Vagina (tissue), 2 donors: Measurements from ENCODE around the gene RANBP3. TPM values are rescaled to one million over a fixed set of nuclear protein-coding genes. Genes with fewer than 3 reads are reported as not detected.

Experiments
- DNase-seq, 2 donors: peaks; one replicate each; pipeline ENCODE4 v3.0.0-alpha.2; 2017; ENCODE audit errors: extremely low spot score in 2 of 2
- H3K27ac ChIP-seq: fragments of 200-600 bp; sonication (generic); one replicate; pipeline ENCODE4 v1.5.1; 2019
- H3K27me3 ChIP-seq: fragments of 200-600 bp; sonication (generic); one replicate; pipeline ENCODE4 v1.5.1; 2019
- H3K36me3 ChIP-seq, 2 donors: fragments of 200-600 bp; sonication (generic); one replicate each; pipeline ENCODE4 v1.5.1; 2017 to 2019
- H3K4me1 ChIP-seq: fragments of 200-600 bp; sonication (generic); one replicate; pipeline ENCODE4 v1.5.1; 2019
- H3K4me3 ChIP-seq, 2 donors: fragments of 200-600 bp; sonication (generic); 1 replicate in 1 of 2; 2 replicates in 1 of 2; pipeline ENCODE4 v1.5.1; 2016 to 2019
- H3K9me3 ChIP-seq: fragments of 200-600 bp; sonication (generic); one replicate; pipeline ENCODE4 v1.5.1; 2019
- POLR2A ChIP-seq, 2 donors: fragments of 450-650 bp; IDR thresholded peaks; one replicate each; pipeline ENCODE4 v1.6.1; 2017; ENCODE audit warnings: antibody characterized with exemption in 2 of 2, mild to moderate bottlenecking in 2 of 2, moderate library complexity in 2 of 2
- POLR2AphosphoS5 ChIP-seq, 2 donors: sonication (generic); formaldehyde crosslinking; IDR thresholded peaks; one replicate each; pipeline ENCODE4 v1.9.0; 2017; ENCODE audit warnings: antibody characterized with exemption in 2 of 2, mild to moderate bottlenecking in 2 of 2, low read depth in 1 of 2; ENCODE audit not compliant: insufficient read depth in 1 of 2
- intact Hi-C: fragments of 100-400 bp; cut with DNase I; formaldehyde crosslinking; loops from one replicate; pipeline ENCODE4 v1.15.1; 2023
- total RNA-seq: library from RNA; depleted of rRNA; stranded (reverse); fragments of >200 nt; gene quantifications from one replicate; pipeline ENCODE4 v1.2.3, GENCODE V29; 2016
- TF ChIP-seq, protein P1 (sequence below), 3 experiments: fragments of 450-650 bp in 2 of 3; fragments of 200-600 bp in 1 of 3; sonication (generic) in 1 of 3; IDR thresholded peaks; one replicate each; pipeline ENCODE4 v1.5.1; 2017 to 2019; ENCODE audit warnings: antibody characterized with exemption in 3 of 3, mild to moderate bottlenecking in 2 of 3, moderate library complexity in 2 of 3

The RANBP3 gene
- total RNA-seq, 1 donor from 2014 or later: 110 TPM

GRCh38 chr19:6012426-6013170 is 34.7 kb upstream of the RANBP3 start:
- Histone ChIP-seq H3K27ac (no peak overlapping the region), H3K9me3 (no peaks in the 10 kb centered on the region), H3K4me1 (no peaks in the 10 kb centered on the region), H3K4me3 (no peak overlapping the region), H3K36me3 (peaks cover 0 to 5% of the 10 kb centered on the region in 2 donors), H3K27me3 (no peaks in the 10 kb centered on the region)
- TF ChIP-seq POLR2A (IDR thresholded peaks at IDR 0.05) (no peak), POLR2AphosphoS5 (IDR thresholded peaks at IDR 0.05; ENCODE audit: insufficient read depth in 1 of 2, low read depth in 1 of 2) (no peak)
- TF ChIP-seq, protein P1, sequence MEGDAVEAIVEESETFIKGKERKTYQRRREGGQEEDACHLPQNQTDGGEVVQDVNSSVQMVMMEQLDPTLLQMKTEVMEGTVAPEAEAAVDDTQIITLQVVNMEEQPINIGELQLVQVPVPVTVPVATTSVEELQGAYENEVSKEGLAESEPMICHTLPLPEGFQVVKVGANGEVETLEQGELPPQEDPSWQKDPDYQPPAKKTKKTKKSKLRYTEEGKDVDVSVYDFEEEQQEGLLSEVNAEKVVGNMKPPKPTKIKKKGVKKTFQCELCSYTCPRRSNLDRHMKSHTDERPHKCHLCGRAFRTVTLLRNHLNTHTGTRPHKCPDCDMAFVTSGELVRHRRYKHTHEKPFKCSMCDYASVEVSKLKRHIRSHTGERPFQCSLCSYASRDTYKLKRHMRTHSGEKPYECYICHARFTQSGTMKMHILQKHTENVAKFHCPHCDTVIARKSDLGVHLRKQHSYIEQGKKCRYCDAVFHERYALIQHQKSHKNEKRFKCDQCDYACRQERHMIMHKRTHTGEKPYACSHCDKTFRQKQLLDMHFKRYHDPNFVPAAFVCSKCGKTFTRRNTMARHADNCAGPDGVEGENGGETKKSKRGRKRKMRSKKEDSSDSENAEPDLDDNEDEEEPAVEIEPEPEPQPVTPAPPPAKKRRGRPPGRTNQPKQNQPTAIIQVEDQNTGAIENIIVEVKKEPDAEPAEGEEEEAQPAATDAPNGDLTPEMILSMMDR (IDR thresholded peaks at IDR 0.05): no peak
- DNase-seq: no peak
- intact Hi-C loops: no loop called here

GRCh38 chr19:6011794-6012193 is 33.9 kb upstream of the RANBP3 start:
- H3K4me3 ChIP-seq: no peak overlapping the region
- TF ChIP-seq, protein P1 (IDR thresholded peaks at IDR 0.05): no peak
- TF ChIP-seq POLR2A (IDR thresholded peaks at IDR 0.05): no peak
- TF ChIP-seq POLR2AphosphoS5 (IDR thresholded peaks at IDR 0.05; ENCODE audit: insufficient read depth in 1 of 2, low read depth in 1 of 2): no peak
- H3K27ac ChIP-seq: no peak overlapping the region
- DNase-seq: no peak
- no peaks in the 10 kb centered on the region for H3K4me1 ChIP-seq
- H3K36me3 ChIP-seq: peaks cover 0 to 14% of the 10 kb centered on the region in 2 donors
- H3K27me3 ChIP-seq: no peaks in the 10 kb centered on the region
- H3K9me3 ChIP-seq: no peaks in the 10 kb centered on the region
- intact Hi-C loops: no loop called here

DNA sequence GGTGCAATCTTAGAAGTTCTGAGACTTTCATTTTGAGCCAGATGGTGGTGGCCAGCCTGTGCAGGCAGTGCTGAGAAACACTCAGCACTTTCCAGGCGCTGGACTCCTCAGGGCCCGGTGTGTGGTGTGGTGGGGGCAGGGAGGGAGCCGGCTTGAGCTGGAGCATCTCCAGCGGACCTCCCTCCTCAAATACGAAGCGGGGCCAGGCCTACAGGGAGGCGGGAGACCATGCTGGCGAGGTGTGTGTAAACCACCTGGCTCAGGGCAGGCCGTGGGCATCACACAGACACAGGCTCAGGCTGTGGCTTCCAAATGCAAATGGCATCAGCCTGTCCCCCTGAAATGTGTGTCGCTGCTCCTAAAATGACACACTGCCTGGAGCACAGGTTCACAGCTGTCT is 33.3 kb upstream of the RANBP3 start:
- H3K9me3 ChIP-seq: no peaks in the 10 kb centered on the region
- H3K4me1 ChIP-seq: no peaks in the 10 kb centered on the region
- H3K27ac ChIP-seq: no peak overlapping the region
- no peak for DNase-seq
- TF ChIP-seq, protein P1 (IDR thresholded peaks at IDR 0.05): no peak
- TF ChIP-seq POLR2A (IDR thresholded peaks at IDR 0.05) (no peak), POLR2AphosphoS5 (IDR thresholded peaks at IDR 0.05; ENCODE audit: insufficient read depth in 1 of 2, low read depth in 1 of 2) (no peak)
- H3K27me3 ChIP-seq: no peaks in the 10 kb centered on the region
- intact Hi-C loops: no loop called here
- peaks cover 0 to 15% of the 10 kb centered on the region in 2 donors for H3K36me3 ChIP-seq
- H3K4me3 ChIP-seq: no peak overlapping the region

GRCh38 chr19:6010107-6010506 is 32.2 kb upstream of the RANBP3 start:
- Histone ChIP-seq H3K27ac (no peak overlapping the region), H3K9me3 (no peaks in the 10 kb centered on the region), H3K27me3 (no peaks in the 10 kb centered on the region), H3K4me3 (no peak overlapping the region), H3K36me3 (peaks cover 0 to 26% of the 10 kb centered on the region in 2 donors), H3K4me1 (no peaks in the 10 kb centered on the region)
- intact Hi-C loops: no loop called here
- no peak for DNase-seq
- TF ChIP-seq, protein P1 (IDR thresholded peaks at IDR 0.05): no peak
- TF ChIP-seq POLR2AphosphoS5 (IDR thresholded peaks at IDR 0.05; ENCODE audit: insufficient read depth in 1 of 2, low read depth in 1 of 2): no peak
- no peak for TF ChIP-seq POLR2A (IDR thresholded peaks at IDR 0.05)

DNA sequence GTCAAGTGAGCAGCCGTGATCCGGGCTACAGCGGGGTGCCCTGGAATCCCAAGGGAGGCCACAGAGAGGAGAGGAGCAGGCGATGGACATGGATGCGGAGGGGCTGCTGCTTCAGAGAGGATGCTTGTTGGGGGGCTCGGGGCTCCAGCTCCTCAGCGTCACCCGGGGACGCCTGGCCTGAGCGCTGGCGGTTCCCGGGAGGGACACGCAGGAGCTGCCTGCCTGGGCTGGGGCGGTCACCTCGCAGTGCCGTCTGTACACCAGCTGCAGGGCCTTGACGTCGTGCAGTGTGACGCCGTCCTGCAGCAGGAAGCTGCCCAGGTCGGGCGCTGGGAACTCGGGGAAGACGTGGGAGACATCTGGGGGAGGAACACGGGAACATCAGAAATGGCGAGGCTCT is 29.9 kb upstream of the RANBP3 start:
- TF ChIP-seq POLR2A (IDR thresholded peaks at IDR 0.05): no peak
- TF ChIP-seq POLR2AphosphoS5 (IDR thresholded peaks at IDR 0.05; ENCODE audit: insufficient read depth in 1 of 2, low read depth in 1 of 2): no peak
- TF ChIP-seq, protein P1 (IDR thresholded peaks at IDR 0.05): no peak
- Histone ChIP-seq H3K27ac (no peak overlapping the region), H3K36me3 (peaks cover 0 to 29% of the 10 kb centered on the region in 2 donors), H3K9me3 (no peaks in the 10 kb centered on the region), H3K4me3 (no peak overlapping the region), H3K4me1 (no peaks in the 10 kb centered on the region), H3K27me3 (no peaks in the 10 kb centered on the region)
- intact Hi-C loops: no loop called here
- DNase-seq: no peak
